GM13977 (cell line): Measurements from ENCODE around the gene CDH20.
"Not testable (repeated sequence)": the region's sequence is repeated elsewhere in the genome, so short reads cannot be mapped to it uniquely, and the experiment has no call there.

ENCODE experiments used
- DNase-seq: peaks from one replicate; pipeline ENCODE4 v3.0.0; 2012; ENCODE audit warnings: low spot score
- in situ Hi-C: fragments of 300-500 bp; cut with MboI; formaldehyde crosslinking; loops from one replicate; pipeline ENCODE4 v1.12.0; 2022; ENCODE audit warnings: low sequenced_read_pairs, low pct_unique_long_range_greater_than_20kb, mixed read lengths, inconsistent platforms; ENCODE audit not compliant: unreplicated experiment
- TF ChIP-seq, protein P1 (sequence below): IDR thresholded peaks from 2 replicates; pipeline ENCODE4 v1.5.1; 2012; ENCODE audit warnings: mild to moderate bottlenecking, control low read depth; ENCODE audit not compliant: insufficient read depth; ENCODE audit errors: extremely low read depth, missing control alignments

CDH20 gene

DNA sequence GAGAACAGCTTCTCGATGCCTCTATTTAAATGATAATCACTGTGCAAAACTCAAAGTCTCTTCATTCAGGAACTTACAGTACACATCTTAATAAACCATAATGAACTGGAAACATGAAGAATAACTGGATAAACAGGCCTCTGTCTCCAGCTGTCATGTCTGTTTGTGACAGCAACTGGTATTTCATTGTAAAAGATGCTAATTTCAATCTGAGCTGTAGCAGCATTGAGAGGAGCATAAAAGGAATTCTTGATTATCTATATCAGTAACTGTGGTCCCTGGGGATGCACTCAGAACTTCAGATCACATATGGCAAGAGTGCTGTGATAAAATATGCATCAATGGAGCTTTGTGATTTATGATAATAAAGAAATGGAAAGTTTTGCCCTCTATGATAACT lies 18.8 kb downstream of the CDH20 start:
- in situ Hi-C loops: no loop called here
- TF ChIP-seq, protein P1, sequence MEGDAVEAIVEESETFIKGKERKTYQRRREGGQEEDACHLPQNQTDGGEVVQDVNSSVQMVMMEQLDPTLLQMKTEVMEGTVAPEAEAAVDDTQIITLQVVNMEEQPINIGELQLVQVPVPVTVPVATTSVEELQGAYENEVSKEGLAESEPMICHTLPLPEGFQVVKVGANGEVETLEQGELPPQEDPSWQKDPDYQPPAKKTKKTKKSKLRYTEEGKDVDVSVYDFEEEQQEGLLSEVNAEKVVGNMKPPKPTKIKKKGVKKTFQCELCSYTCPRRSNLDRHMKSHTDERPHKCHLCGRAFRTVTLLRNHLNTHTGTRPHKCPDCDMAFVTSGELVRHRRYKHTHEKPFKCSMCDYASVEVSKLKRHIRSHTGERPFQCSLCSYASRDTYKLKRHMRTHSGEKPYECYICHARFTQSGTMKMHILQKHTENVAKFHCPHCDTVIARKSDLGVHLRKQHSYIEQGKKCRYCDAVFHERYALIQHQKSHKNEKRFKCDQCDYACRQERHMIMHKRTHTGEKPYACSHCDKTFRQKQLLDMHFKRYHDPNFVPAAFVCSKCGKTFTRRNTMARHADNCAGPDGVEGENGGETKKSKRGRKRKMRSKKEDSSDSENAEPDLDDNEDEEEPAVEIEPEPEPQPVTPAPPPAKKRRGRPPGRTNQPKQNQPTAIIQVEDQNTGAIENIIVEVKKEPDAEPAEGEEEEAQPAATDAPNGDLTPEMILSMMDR: no peak
- DNase-seq: no peak

DNA sequence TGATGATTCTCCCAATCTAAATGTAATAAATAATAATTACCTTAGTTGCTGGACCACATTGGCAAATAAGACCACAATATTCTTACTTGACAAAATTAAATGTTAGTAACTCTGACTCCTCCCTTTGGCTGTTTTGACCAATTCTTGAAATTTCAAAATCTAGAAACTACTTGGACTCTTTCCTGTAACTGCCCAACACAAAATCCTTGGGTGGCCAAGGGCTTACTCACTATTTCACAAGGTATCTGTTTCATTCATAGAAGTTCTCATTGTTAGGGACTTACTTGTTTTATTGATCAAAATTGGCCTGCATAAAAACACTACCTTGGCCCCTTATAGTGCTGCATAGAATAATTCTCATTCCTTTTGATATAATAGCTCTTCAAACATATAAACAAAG lies 19.4 kb downstream of the CDH20 start:
- DNase-seq: no peak
- TF ChIP-seq, protein P1: no peak
- in situ Hi-C loops: no loop called here

GRCh38 chr18:61360404-61361383 lies 27.5 kb downstream of the CDH20 start:
- in situ Hi-C loops: no loop called here
- DNase-seq: peak; percentile 11
- TF ChIP-seq, protein P1: no peak

GRCh38 chr18:61362511-61362910 lies 29.3 kb downstream of the CDH20 start:
- TF ChIP-seq, protein P1: no peak
- in situ Hi-C loops: no loop called here
- no peak for DNase-seq

DNA sequence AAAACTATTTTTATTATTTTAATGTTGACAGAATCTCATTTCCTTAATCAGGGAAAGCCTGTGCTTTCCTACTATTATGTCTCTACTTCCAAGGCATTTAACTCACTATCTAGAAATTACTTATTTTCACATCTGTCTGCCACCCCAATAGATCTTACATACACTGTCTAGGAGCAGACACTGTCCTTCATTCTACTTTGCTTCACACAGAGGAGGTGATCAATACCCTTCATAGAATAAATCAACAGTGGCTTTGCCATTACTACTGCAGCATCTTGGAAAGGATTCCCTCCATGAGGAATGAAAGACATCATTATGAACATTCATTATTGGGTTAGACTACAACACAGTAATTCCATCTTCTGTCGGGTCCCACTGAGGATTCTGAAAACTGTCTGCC lies 31.7 kb downstream of the CDH20 start:
- TF ChIP-seq, protein P1: no peak
- in situ Hi-C loops: no loop called here
- DNase-seq: no peak

- TF ChIP-seq, protein P1: no peak
- in situ Hi-C loops: no loop called here
- DNase-seq: no peak
These were observed 34.8 kb downstream of the CDH20 start for GRCh38 chr18:61368001-61368400.

- in situ Hi-C loops, DNase-seq: not testable (repeated sequence)
These were observed 36.4 kb downstream of the CDH20 start for GRCh38 chr18:61369671-61370070.
